B cell (primary cell): ENCODE measurements around the gene ARPC3. TPM values are rescaled to one million over a fixed set of nuclear protein-coding genes. Genes with fewer than 3 reads are reported as not detected.

Experiments used
- ATAC-seq: fragments of 200-7000 bp; cut with Tn5 transposase; one replicate; pipeline ENCODE4 v1.10.0; 2021; ENCODE audit warnings: low read depth, mild to moderate bottlenecking, moderate number of reproducible peaks, moderate library complexity
- CTCF ChIA-PET: fragments of 350-600 bp; sonication (Branson Sonifier 250); formaldehyde crosslinking; loops from one replicate; lab custom pipeline; 2021; ENCODE audit warnings: antibody characterized with exemption, inconsistent platforms; lab: Charles Lee
- POLR2A ChIA-PET: fragments of 350-600 bp; sonication (Branson Sonifier 250); formaldehyde crosslinking; loops from one replicate; lab custom pipeline; 2021; ENCODE audit warnings: antibody characterized with exemption; lab: Charles Lee
- DNase-seq: peaks from one replicate; pipeline ENCODE4 v3.0.0; 2013
- H2AFZ ChIP-seq: 2 replicates; pipeline ENCODE4 v1.6.1; 2012; ENCODE audit warnings: mild to moderate bottlenecking, low read depth, low read length; ENCODE audit not compliant: insufficient read depth, poor library complexity, severe bottlenecking
- H3K27ac ChIP-seq, 2 donors: 1 replicate in 1 of 2; 2 replicates in 1 of 2; pipeline ENCODE4 v1.5.1; 2012 to 2013; ENCODE audit warnings: low read length in 2 of 2, mild to moderate bottlenecking in 2 of 2, moderate library complexity in 1 of 2
- H3K27me3 ChIP-seq, 4 experiments: fragments of 200-600 bp in 1 of 4; sonication (generic) in 1 of 4; replicated peaks in 1 of 4; 1 replicate in 2 of 4; 2 replicates in 2 of 4; pipeline versions ENCODE4 v1.6.1 to v1.7.0; 2013 to 2016; ENCODE audit warnings: low read length in 3 of 4, mild to moderate bottlenecking in 2 of 4, mixed read lengths in 1 of 4, moderate library complexity in 1 of 4; ENCODE audit not compliant: insufficient read depth in 4 of 4, control insufficient read depth in 3 of 4; ENCODE audit errors: control extremely low read depth in 1 of 4
- H3K36me3 ChIP-seq, 2 experiments: replicated peaks in 1 of 2; 1 replicate in 1 of 2; 2 replicates in 1 of 2; pipeline versions ENCODE4 v1.6.1 to v1.7.1; 2013; ENCODE audit warnings: low read length in 1 of 2; ENCODE audit not compliant: insufficient read depth in 2 of 2, control insufficient read depth in 1 of 2; ENCODE audit errors: control extremely low read depth in 1 of 2, extremely low read depth in 1 of 2
- H3K4me1 ChIP-seq, 2 donors: fragments of 200-600 bp in 1 of 2; sonication (generic) in 1 of 2; 1 replicate in 1 of 2; 2 replicates in 1 of 2; pipeline versions ENCODE4 v1.5.1 to v1.6.1; 2013 to 2017; ENCODE audit warnings: low read length in 2 of 2; ENCODE audit not compliant: control insufficient read depth in 2 of 2, insufficient read depth in 2 of 2
- H3K4me2 ChIP-seq: replicated peaks from 2 replicates; pipeline ENCODE3; 2012; ENCODE audit warnings: mild to moderate bottlenecking, low read depth, low read length; ENCODE audit not compliant: poor library complexity, severe bottlenecking
- H3K4me3 ChIP-seq, 5 experiments: fragments of 200-600 bp in 1 of 5; sonication (generic) in 1 of 5; 1 replicate in 3 of 5; 2 replicates in 2 of 5; pipeline versions ENCODE4 v1.5.1 to v1.7.0; 2011 to 2016; ENCODE audit warnings: low read length in 4 of 5, mild to moderate bottlenecking in 4 of 5, low read depth in 2 of 5, control low read depth in 1 of 5, moderate library complexity in 1 of 5; ENCODE audit not compliant: insufficient read depth in 1 of 5; ENCODE audit errors: control extremely low read depth in 1 of 5, extremely low read depth in 1 of 5
- H3K79me2 ChIP-seq: fragments of 200-600 bp; sonication (generic); one replicate; pipeline ENCODE4 v1.6.0; 2016; ENCODE audit warnings: low read length; ENCODE audit not compliant: control insufficient read depth, insufficient read depth
- H3K9ac ChIP-seq: fragments of 200-600 bp; sonication (generic); 2 replicates; pipeline ENCODE4 v1.6.1; 2017; ENCODE audit warnings: mild to moderate bottlenecking, low read length, moderate library complexity
- H3K9me3 ChIP-seq, 3 donors: one replicate each; pipeline versions ENCODE4 v1.6.1 to v1.7.1; 2013; ENCODE audit warnings: low read length in 2 of 3; ENCODE audit not compliant: control insufficient read depth in 2 of 3, insufficient read depth in 1 of 3; ENCODE audit errors: control extremely low read depth in 1 of 3
- H4K20me1 ChIP-seq: 2 replicates; pipeline ENCODE4 v1.6.0; 2012; ENCODE audit warnings: mild to moderate bottlenecking, low read length; ENCODE audit not compliant: insufficient read depth, control insufficient read depth, poor library complexity, severe bottlenecking
- H3K27ac Mint-ChIP-seq: one replicate; pipeline ENCODE4 v1.8.0; 2021; ENCODE audit warnings: mixed read lengths
- H3K27me3 Mint-ChIP-seq: one replicate; pipeline ENCODE4 v1.8.0; 2021; ENCODE audit warnings: mixed read lengths
- H3K4me1 Mint-ChIP-seq: one replicate; pipeline ENCODE4 v1.8.0; 2021; ENCODE audit warnings: mixed read lengths
- H3K4me3 Mint-ChIP-seq: one replicate; pipeline ENCODE4 v1.8.0; 2021; ENCODE audit warnings: mixed read lengths
- H3K9me3 Mint-ChIP-seq: one replicate; pipeline ENCODE4 v1.8.0; 2022; ENCODE audit warnings: mixed read lengths; ENCODE audit not compliant: insufficient read depth
- CTCF ChIP-seq: fragments of 200-600 bp; IDR thresholded peaks from one replicate; pipeline ENCODE4 v1.8.0; 2022; ENCODE audit warnings: antibody characterized with exemption, mild to moderate bottlenecking
- EZH2 ChIP-seq: IDR thresholded peaks from 2 replicates; pipeline ENCODE4 v1.6.1; 2012; ENCODE audit warnings: borderline replicate concordance, low read depth, mild to moderate bottlenecking, moderate library complexity, low read length; ENCODE audit not compliant: insufficient read depth, poor library complexity, severe bottlenecking
- WGBS: methylation state at CpG from one replicate; pipeline ENCODE4 v1.1.5; 2013; ENCODE audit warnings: missing lambda C conversion rate; ENCODE audit not compliant: insufficient coverage; 5-methylcytosine and 5-hydroxymethylcytosine counted together
- intact Hi-C: fragments of 100-400 bp; cut with micrococcal nuclease; formaldehyde crosslinking; loops from one replicate; pipeline ENCODE4 v1.10.0; 2022
- polyA plus RNA-seq: library from polyadenylated mRNA; depleted of rRNA; stranded (reverse); fragments of >200 nt; gene quantifications from 2 replicates; pipeline ENCODE4 v1.2.3, GENCODE V29; 2012
- total RNA-seq, 2 donors: library from RNA; stranded (reverse); fragments of 120-200 nt in 1 of 2; gene quantifications; 1 replicate in 1 of 2; 2 replicates in 1 of 2; pipeline versions ENCODE4 v1.2.3 to v1.2.4, GENCODE V29; 2013 to 2022

The ARPC3 gene
- total and polyA plus RNA-seq, 2 donors (not counting 1 experiment from before 2014, with no cell fraction given): 197 to 360 TPM

DNA sequence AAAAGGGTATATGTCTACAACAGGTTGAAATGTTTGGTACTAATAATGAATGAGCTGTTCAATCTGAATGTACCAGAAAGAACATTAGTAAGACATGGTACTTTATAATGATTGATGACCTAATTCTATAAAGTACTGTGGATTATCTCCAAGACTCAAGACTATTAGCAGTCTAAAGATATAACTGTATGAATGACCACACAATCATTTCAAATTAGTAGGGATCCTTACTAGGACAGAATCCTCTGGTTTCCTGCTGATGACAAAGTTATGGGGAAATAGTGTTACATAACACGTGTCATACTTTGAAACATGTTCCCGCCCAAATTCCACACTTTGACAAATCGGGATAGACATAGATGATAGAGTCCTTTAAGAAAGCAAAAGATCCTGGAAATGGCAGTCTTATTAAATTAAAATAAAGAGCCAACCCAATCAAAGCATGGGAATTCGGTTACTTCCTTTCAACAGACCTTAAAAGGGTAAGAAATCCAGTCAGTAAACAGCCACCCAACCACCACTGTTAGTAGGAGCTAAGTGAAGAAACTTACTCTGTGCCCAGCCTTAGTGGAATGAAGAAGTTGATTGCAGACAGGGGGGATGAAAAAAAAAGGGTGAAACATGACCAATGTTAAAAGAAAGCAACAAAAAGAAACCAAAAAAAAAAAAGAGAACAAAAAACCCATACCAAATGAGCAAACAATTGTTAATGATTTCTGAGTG, 49.0 kb upstream of the ARPC3 start:
- DNase-seq (no peak), ATAC-seq (no peak)
- no peaks in the 10 kb centered on the region for H3K27me3 ChIP-seq
- WGBS: no CpG with 5 or more reads among the region's 4 CpGs
- CTCF ChIA-PET: interaction anchor here (0.6 to 4.3 kb wide), 8 partner anchors 13 to 389 kb away, joined by 3 to 25 read pairs (median 4); partner anchors contain the start of genes ARPC3, FAM216A and GPN3
- H3K9me3 ChIP-seq: no peaks in the 10 kb centered on the region
- no peak overlapping the region for H2AFZ ChIP-seq
- TF ChIP-seq CTCF (no peak), EZH2 (no peak)
- peaks cover 61% of the 10 kb centered on the region for H3K79me2 ChIP-seq
- Mint-ChIP-seq H3K27me3 (no peaks in the 10 kb centered on the region), H3K27ac (peak overlapping the region; percentile 35), H3K4me3 (peak overlapping the region; percentile 27), H3K9me3 (no peaks in the 10 kb centered on the region), H3K4me1 (peaks cover 30% of the 10 kb centered on the region)
- POLR2A ChIA-PET: interaction anchor here (1.3 kb wide), 1 partner anchor 49 kb away, joined by 3 read pairs; no protein-coding TSS in a partner anchor
- H3K4me2 ChIP-seq: no peak overlapping the region
- H3K4me1 ChIP-seq: peaks cover 19 to 20% of the 10 kb centered on the region in 2 donors
- no peaks in the 10 kb centered on the region for H4K20me1 ChIP-seq
- H3K36me3 ChIP-seq: peaks cover 1 to 16% of the 10 kb centered on the region in 2 experiments
- no peak overlapping the region for H3K4me3 ChIP-seq
- peak overlapping the region in 1 of 2 donors; percentile 34 for H3K27ac ChIP-seq
- no peak overlapping the region for H3K9ac ChIP-seq
- intact Hi-C loops: no loop called here

GRCh38 chr12:110475426-110475825, 25.3 kb upstream of the ARPC3 start:
- Histone ChIP-seq H4K20me1 (no peaks in the 10 kb centered on the region), H3K4me1 (no peaks in the 10 kb centered on the region), H3K27me3 (no peaks in the 10 kb centered on the region), H3K79me2 (peaks cover 37% of the 10 kb centered on the region), H3K27ac (no peak overlapping the region), H3K9me3 (no peaks in the 10 kb centered on the region), H3K9ac (no peak overlapping the region), H3K4me2 (no peak overlapping the region), H2AFZ (no peak overlapping the region), H3K36me3 (peaks cover 1 to 14% of the 10 kb centered on the region in 2 experiments), H3K4me3 (no peak overlapping the region)
- intact Hi-C loops: no loop called here
- no peak overlapping the region for H3K27ac Mint-ChIP-seq
- ChIA-PET POLR2A (interaction anchor here (0.7 kb wide), 1 partner anchor 13 kb away, joined by 5 read pairs; no protein-coding TSS in a partner anchor), CTCF (interaction anchor here (0.6 to 0.7 kb wide), 2 partner anchors 49 to 158 kb away, joined by 3 read pairs; no protein-coding TSS in a partner anchor)
- TF ChIP-seq EZH2 (no peak), CTCF (no peak)
- ATAC-seq (no peak), DNase-seq (no peak)
- no peaks in the 10 kb centered on the region for H3K9me3 Mint-ChIP-seq
- H3K27me3 Mint-ChIP-seq: no peaks in the 10 kb centered on the region
- H3K4me3 Mint-ChIP-seq: no peak overlapping the region
- H3K4me1 Mint-ChIP-seq: peaks cover 2% of the 10 kb centered on the region
- 86% methylated on average over 1 of the region's 7 CpGs for WGBS
